Activated CD4-positive, CD25-positive, alpha-beta regulatory T cell treated with anti-CD3 and anti-CD28 coated beads, Interleukin-2, amount 50 U/mL, for 16 hours (primary cell): ENCODE measurements around the gene FAT2.

Experiments
- DNase-seq: peaks from one replicate; pipeline ENCODE4 v3.0.0-alpha.2; 2020; ENCODE audit warnings: low read depth, low spot score

FAT2 gene

DNA sequence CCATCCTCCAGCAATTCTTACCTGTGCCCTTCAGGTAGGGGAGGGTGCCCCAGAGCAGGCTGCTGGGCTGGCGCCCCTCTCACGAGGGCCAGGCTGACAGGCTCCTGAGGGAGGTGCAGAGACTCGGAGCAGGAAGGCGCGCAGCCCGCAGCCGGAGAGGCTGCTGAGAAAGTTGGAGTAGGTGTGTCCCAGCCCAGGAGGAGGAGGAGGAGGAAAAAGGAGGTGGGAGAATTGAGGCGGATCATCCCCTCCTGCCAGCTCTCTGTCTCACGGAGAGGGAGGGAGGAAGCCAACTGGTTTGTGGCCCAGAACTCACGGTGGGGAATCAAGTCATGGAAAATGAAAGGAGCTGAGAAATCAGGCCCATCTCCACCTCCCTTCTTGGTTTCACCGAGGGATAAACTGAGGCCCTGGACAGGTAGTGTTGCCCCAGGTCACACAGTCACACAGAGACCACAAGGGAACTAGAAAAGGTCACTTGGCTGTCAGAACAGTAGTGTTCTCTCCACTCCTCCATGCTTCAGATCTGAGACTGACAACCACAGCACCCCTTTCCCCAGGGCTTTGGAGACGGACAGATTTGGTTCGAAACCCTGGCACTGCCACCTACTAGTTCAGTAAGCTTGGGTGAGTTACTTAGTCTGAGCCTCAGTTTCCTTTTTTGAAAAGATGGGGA lies at the start of gene FAT2:
Gene FAT2 (minus strand): TSS at position 188 of the 676 bp plus-strand sequence. CDS start 22,400 bp downstream, outside the sequence.
- no peak for DNase-seq

- DNase-seq = no peak
Measured at GRCh38 chr5:151638619-151639018, 47.5 kb upstream of the FAT2 start.

- no peak for DNase-seq
Measured at GRCh38 chr5:151637676-151638075, 46.5 kb upstream of the FAT2 start.

DNA sequence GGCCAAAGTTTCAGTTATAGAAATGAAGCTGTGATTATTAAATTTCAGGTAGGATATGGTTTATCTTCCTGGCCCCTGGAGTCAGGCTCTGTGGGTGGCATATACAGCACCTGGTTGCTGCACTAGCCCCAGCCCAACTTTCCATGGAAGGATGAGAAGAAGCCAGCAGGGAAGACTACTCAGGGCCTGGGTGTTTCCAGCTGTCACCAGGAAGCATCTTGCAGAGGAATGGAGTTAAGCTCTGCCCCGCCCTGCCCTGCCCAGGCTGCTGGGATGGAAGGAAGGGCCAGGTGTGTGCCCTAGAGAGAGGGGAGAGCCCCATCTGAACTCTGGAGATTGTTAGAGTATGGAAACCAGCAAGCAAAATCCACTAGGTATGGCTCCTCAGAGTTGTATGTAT lies 42.8 kb upstream of the FAT2 start:
- no peak for DNase-seq

DNA sequence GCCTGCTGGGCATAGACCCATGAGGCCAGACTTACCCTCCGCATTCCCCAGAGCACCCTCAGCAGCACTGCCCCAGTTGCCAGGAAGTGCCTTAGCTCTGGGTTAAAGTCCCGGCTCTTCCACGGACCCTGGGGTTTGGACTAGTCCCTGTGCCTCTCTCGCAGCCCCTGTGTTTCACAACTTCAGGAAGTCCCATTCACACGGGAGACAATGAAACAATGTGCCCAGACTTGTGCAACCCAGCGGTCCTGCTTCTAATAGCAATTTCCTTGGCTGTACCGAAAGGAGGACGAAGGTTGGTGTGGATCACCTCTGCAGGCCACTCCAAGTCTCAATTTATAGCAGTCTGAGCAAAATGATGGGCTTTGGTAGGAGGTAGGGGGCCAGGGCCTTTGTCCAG lies 41.8 kb upstream of the FAT2 start:
- no peak for DNase-seq

DNA sequence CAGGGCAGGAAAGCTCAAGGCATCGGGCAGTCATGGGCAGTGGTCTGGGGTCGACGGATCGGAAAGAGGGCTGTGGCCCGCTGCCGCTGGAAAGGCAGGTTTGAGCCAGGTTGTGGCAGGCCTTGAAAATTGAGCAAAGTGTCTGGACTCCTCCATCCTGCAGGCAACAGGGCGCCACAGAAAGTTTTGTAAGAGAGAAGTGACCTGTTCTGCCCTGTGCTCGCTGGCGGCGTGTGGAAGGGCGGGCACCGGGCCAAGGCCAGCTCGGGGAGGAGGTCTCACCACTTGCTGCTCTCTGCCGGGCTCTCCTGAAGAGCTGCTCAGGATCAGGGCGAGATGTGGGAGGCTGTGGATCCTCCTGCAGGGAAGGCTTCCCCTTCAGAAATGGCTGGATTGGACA lies 41.4 kb upstream of the FAT2 start:
- no peak for DNase-seq

DNA sequence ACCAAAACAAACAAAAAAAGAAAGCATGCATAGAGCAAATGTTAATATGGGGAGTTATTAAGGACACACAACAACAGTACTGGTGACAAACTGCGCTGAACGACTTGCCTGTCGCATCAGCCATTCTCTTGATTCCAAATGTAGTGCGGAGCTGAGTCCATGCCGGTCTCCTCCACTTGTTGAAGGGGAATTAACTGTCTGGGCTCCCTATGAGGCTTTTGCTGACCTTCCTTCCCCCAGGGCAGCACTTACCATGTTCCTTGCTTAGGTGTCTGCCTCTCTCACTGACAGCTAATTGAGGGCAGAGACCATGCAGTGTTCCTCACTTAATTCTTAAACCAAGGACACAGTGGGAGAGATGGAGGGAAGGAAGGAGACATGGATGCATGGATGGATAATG lies 40.8 kb upstream of the FAT2 start:
- no peak for DNase-seq

DNA sequence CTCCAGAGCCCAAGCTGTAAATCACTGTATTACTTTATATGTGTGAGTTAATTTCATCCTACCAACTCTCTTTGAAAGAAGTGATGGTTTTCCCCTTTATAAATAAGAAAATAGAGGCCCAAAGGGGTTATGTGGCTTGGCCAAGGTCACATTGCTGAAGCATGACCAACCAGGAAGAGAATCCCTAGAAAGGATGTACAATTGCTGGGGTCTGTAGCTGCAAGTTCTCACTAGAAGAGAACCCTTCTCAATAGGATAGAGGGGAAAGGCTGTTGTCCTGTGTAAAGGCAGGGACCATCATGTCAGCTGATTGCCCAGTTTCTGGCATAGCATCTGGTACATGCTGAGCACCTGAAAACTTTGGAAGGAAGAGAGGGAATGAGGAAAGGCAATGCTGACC lies 39.0 kb upstream of the FAT2 start:
- DNase-seq = no peak

- no peak for DNase-seq
Measured at GRCh38 chr5:151628112-151628823, 37.1 kb upstream of the FAT2 start.

DNA sequence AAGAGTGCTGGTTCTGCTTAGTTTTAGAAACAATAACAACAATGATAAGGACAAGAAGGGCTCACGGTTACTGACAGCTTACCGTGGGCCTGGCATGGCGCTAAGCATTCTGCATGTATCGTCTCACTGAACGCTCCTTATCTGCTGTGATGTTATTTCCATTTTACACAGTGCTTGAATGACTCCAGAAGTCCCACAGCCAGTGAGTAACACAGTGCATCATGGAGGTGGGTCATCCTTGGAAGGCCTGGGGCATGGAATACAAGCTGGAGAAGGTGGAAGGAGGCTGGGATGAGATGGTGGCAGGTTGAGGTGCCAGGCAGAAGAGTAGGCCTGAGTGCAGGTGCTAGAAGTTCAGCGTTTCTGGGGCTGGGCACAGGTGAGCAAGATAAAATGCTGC lies 36.5 kb upstream of the FAT2 start:
- DNase-seq = no peak

GRCh38 chr5:151625285-151625684 lies 34.2 kb upstream of the FAT2 start:
- DNase-seq = no peak

DNA sequence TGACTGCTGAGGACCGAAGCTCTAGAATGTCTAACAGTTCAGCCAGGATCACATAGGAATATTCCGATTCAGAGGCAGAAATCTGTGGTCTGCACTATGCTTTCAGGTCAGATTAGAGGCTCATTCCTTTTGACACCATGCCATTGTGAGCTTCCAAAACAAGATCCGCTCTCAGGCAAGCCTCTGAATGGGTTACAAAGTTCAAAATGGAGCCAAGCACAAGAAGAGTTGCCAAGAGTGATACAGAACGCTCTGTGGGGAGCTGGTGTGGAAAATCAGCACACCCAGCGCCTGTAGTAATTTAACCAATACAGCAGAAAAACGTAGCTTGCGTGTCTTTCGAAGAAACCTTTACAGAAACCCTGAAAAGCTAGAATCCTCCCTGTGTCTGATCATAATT lies 33.3 kb upstream of the FAT2 start:
- no peak for DNase-seq

- DNase-seq = no peak
Measured at GRCh38 chr5:151622367-151623088, 31.4 kb upstream of the FAT2 start.

DNA sequence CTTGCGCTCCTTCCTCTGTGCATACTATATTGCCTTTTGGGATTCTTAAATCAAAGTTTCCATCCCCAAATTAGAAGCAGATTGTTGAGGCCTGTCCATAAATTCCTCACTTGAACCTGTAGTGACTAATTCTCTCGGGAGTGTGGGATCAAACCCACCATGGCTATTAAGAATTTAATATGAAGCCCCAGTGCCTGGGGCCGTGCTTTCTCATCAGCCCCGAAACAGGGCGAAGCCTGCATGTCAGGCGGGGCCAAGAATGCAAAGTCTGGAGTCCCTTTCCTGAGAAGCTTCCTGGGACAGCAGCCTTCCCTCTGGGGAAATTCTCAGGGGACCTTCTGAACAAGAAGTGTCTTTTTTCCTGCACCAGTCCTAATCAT lies 29.3 kb upstream of the FAT2 start:
- DNase-seq = no peak

GRCh38 chr5:151619812-151620460 lies 28.8 kb upstream of the FAT2 start:
- no peak for DNase-seq

DNA sequence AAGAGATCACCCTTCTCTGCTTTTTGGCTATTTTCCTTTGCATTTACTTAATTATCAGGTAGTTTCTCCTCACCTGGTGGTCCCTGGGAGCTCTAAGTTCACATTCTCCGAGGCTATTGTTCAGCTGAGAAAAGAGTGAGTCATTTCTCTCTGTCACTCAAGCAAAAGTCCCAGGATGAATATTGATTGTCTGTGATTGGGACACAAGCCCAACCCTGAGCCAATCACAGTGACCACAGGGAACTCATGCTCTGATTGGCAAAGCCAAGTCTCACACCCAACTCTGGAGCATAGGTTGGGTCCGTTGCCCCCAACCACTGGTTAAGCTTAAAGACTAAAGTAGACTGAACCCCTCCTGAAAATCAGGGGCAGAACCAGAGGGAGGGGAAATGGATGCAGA lies 27.8 kb upstream of the FAT2 start:
- no peak for DNase-seq

DNA sequence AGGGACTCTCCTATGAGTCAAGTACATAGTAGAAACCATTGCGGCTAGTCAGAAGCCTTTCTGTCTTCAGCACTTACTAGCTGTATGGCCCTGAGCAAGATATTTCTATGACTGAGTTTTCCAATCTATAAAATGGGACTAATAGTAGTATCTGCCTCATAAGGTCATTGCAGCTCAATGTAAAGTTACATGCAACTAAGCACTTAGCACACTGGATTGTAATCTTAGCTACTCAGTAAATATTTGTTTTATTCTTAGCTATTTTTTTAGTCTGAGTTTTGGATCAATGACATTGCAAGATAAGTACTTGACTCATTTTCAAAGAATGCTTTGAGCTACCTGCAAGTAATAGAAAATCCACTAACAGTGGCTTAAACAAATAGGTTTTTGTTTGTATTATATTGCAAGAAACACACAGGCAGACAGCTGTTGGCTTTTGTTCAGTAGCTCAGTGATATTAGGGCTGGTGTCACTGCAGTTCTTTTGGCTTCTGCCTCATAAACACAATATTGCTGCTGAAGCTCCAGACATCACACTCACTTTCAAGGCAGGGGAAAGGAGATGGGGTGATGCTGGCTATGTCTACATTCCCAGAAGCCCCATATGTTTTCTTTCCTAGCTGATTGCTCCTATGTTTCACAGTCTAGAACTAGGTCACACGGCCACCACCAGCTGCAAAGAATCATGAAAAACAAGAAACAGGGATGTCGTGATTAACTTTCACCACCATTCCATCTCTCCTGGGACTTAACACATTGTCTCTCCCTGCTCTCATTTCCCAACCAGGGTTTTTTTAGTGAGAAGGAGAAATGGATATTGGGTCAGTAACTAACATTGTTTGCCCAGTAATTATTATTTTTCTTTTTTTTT lies 26.9 kb upstream of the FAT2 start:
- no peak for DNase-seq

- no peak for DNase-seq
Measured at GRCh38 chr5:151617383-151617840, 26.3 kb upstream of the FAT2 start.

GRCh38 chr5:151615431-151615830 lies 24.3 kb upstream of the FAT2 start:
- no peak for DNase-seq

- no peak for DNase-seq
Measured at GRCh38 chr5:151614565-151614964, 23.4 kb upstream of the FAT2 start.

DNA sequence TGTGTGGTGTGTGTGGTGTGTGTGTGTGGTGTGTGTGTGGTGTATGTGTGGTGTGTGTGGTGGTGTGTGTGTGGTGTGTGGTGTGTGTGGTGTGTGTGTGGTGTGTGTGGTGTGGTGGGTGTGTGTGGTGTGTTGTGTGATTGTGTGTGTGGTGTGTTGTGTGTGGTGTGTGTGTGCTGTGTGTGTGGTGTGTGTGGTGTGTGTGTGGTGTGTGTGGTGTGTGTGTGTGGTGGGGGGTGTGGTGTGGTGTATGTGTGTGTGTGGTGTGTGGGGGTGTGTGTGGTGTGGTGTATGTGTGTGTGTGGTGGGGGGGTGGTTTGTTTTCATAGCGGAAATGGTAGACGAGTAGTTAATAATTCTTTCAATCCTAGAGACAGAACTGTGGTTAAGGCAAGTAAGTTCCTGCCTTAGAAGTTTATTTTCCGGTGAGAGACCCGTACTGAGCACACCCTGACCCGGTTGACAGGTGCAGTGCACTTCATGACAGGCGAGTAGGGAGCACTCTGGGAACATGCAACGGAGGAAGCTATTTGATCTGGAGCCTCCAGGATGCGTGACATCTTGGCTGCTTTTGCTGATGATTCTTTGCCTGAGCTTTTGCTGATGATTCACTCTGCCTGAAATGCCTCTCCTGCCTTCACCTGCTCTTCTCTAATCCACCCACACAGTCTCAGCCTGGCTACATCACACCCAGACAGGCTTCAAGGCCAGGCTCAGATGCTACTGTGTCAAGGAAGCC lies 21.7 kb upstream of the FAT2 start:
- no peak for DNase-seq
